Fibroblast of peridontal ligament (primary cell): Measurements from ENCODE around the gene ALS2.

ENCODE experiments used
- DNase-seq: peaks from one replicate; pipeline ENCODE4 v3.0.0-alpha.2; 2010; ENCODE audit errors: extremely low read depth

The ALS2 gene

GRCh38 chr2:201754717-201755415 is 25.9 kb downstream of the ALS2 start:
- no peak for DNase-seq

GRCh38 chr2:201751566-201751965 is 29.2 kb downstream of the ALS2 start:
- no peak for DNase-seq

GRCh38 chr2:201746551-201746950 is 34.2 kb downstream of the ALS2 start:
- DNase-seq = no peak

DNA sequence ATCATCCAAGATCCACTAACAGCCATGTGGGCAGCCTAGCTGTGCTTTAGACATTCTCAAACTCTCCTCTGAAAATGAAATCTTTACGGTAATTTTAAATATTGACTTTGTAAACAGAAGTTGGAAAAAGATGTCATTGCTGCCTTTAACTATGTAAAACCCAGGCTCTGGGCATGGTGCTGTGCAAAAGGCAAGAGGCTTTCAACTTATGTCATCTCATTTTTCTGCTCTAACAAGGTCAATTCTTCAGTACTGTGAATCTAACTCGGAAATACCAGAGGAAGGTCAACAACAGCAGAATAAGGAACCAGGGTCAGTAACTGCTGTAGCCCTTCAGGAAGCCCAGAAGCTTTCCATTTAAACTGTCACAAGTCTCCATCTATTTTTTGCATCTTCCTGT is 45.2 kb downstream of the ALS2 start:
- no peak for DNase-seq

DNA sequence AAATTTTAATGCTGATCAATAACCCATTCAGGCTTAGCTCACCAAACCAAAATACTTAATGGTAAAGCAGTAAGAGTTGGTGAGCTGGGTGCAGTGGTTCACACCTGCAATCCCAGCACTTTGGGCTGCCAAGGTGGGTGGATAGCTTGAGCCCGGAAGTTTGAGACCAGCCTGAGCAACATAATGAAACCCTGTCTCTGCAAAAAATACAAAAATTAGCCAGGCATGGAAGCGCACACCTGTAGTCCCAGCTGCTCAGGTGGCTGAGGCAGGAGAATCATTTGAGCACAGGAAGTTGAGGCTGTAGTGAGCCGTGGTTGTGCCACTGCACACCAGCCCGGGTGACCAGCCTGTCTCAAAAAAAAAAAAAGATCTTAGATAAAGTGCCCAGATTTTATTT is 46.6 kb downstream of the ALS2 start:
- DNase-seq = no peak

- DNase-seq = no peak
These were observed 47.2 kb downstream of the ALS2 start for GRCh38 chr2:201733544-201733943.

- DNase-seq = no peak
These were observed 50.0 kb downstream of the ALS2 start for GRCh38 chr2:201730651-201731285.

DNA sequence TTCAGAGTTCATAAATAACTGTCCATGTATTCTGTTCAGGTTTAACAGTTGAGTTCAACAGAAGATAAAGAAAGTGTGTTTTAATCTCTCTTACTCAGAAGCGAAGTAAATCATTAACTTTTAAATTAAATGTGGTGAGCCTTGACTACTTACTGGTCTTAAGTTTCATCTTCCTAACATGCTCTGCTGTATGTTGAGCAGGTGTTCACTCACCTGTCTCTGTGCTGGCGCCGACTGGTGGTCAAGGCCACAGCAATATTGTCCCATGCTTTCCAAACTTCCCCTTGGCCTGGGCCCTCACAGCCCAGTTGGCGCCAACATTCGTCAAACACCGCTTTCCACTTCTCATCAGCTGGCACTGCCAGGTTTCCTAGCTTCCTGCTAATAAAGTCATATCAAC is 65.3 kb downstream of the ALS2 start:
- DNase-seq = no peak

- DNase-seq = no peak
These were observed 68.0 kb downstream of the ALS2 start for GRCh38 chr2:201712726-201713125.

DNA sequence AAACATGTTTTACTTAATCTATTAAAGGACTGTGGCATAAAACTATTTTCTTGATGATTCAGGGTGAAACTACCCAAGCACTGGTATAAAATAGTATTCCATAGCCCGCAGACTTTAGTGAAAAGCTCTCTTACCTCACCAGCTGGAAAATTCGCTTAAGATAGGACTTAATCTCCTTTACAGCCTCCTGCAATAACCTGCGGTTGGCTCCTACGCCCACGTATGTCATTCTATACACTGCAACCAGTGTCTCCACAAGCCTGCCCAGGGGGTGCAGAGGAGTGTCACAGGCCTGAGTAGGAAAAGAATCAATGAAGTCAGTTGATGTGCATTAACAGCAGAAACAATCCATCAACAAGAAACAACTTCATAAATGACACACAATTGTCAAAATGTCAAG is 71.0 kb downstream of the ALS2 start:
- no peak for DNase-seq

GRCh38 chr2:201709049-201709448 is 71.7 kb downstream of the ALS2 start:
- no peak for DNase-seq

- peak; percentile 83 for DNase-seq
These were observed 73.0 kb downstream of the ALS2 start for GRCh38 chr2:201707753-201708152.

GRCh38 chr2:201707142-201707541 is 73.6 kb downstream of the ALS2 start:
- no peak for DNase-seq

GRCh38 chr2:201704536-201704935 is 76.2 kb downstream of the ALS2 start:
- DNase-seq = no peak

DNA sequence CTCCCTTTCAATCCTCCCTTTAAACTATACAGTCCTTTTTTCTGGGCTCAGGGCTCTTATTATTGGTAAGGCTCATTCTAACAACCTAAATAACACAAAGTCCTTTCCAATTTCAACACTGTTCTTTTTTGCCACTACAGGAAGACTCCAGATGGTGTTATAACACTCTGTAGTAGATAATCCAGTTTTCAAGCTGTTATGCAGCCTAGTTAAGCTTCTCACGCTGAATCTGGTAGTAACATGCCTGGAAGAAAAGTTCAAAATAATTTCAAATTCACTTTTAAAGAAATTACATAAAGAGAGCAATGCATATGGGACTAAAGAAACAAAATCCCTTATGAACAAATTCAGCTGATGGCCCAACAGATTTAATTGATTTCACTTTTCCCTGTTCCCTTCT is 79.1 kb downstream of the ALS2 start:
- no peak for DNase-seq

GRCh38 chr2:201699416-201699815 is 81.3 kb downstream of the ALS2 start:
- DNase-seq = no peak

GRCh38 chr2:201698588-201699226 is 82.0 kb downstream of the ALS2 start, which contains the start of gene MPP4:
Gene MPP4, minus strand, starts transcription at chr2:201698644. Its CDS starts 4,690 bp downstream, at chr2:201693954.
- DNase-seq = peak; percentile 52

DNA sequence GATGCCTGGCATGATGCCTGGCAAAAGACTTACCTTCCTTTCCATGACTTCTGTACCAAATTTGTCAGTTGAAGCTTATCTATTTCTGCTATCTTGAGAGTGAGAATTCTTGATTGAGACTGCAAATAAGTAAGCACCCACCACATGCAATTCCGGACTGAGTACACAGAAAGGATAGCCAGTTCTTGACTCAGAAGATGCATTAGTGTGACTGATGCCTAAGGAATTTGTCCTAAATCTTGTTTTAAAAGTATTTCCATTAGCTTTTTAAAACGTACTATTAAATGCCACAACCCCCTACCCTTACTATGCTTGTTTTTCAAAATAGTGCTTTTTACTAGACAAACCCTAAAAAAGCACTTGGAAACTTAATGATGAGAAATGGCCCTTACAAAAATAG is 82.8 kb downstream of the ALS2 start:
- DNase-seq = peak; percentile 83

- peak; percentile 92 for DNase-seq
These were observed 84.5 kb downstream of the ALS2 start for GRCh38 chr2:201696151-201696659.

DNA sequence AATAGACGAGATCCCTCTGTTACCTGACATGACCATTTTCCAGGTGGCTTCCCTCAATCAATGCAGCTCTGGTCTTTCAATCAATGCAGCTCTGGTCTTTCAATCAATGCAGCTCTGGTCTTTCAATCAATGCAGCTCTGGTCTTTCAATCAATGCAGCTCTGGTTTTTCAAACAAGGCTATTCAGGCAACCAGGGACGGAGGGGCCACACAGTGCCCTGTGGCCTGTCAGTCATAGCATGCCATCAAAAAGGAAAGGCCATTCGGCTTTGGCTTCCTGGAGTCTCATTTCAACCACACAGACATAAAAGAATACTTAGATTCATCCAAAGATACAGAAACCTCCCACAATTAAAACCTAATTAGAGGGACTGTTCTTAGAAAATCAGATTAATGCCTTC is 95.6 kb downstream of the ALS2 start:
- DNase-seq = no peak

GRCh38 chr2:201680743-201681142 is 100.0 kb downstream of the ALS2 start:
- no peak for DNase-seq

GRCh38 chr2:201678401-201678800 is 102.3 kb downstream of the ALS2 start:
- no peak for DNase-seq

DNA sequence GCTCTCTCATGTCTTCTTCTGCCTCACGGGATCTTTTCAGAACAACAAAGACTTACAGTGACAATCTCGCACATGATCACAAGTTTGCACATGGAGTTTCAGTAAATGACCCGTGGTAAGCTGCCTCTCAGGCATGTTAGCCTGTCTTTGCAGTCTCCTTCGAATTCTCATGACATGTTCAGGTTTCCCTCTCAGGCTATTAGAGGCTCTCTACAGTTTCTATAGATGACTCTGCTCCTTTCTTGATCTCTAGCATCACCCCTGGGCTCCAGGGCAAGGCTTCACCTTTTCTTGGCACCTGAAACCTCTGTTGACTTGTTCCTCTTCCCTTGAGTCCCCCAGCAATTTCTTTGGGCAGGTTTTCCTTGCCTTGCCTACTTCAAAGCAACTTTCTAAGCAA is 105.3 kb downstream of the ALS2 start:
- no peak for DNase-seq
